Breast epithelium (tissue), 3 donors: ENCODE results near the gene DUOXA2.

ENCODE experiments used
- POLR2A ChIP-seq: fragments of 450-650 bp; IDR thresholded peaks from one replicate; pipeline ENCODE4 v1.6.1; 2016; ENCODE audit warnings: antibody characterized with exemption, mild to moderate bottlenecking, moderate library complexity
- TF ChIP-seq, protein P1 (sequence below), 3 donors: fragments of 450-650 bp; IDR thresholded peaks; one replicate each; pipeline ENCODE4 v1.5.1; 2016 to 2017; ENCODE audit warnings: antibody characterized with exemption in 3 of 3, mild to moderate bottlenecking in 3 of 3, moderate library complexity in 3 of 3

DNA sequence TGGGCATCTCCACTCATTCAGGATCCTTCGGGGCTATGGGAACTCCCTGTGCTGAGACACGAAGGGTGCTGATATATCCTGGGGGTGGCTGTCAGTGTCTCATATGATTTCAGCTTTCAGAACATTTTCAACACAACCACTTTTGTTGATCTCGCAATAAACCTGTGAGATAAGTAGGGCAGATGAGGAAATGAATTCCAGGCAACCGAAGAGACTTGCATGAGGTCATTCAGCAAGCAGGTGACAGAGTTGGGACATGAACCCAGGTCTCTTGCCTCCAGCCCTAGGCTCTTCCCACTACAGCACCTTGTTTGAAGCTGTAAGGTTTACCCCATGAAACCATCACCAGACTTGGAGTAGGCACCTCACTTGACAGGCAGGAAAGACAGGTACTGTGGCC is 32.3 kb downstream of the DUOXA2 start:
- TF ChIP-seq, protein P1, sequence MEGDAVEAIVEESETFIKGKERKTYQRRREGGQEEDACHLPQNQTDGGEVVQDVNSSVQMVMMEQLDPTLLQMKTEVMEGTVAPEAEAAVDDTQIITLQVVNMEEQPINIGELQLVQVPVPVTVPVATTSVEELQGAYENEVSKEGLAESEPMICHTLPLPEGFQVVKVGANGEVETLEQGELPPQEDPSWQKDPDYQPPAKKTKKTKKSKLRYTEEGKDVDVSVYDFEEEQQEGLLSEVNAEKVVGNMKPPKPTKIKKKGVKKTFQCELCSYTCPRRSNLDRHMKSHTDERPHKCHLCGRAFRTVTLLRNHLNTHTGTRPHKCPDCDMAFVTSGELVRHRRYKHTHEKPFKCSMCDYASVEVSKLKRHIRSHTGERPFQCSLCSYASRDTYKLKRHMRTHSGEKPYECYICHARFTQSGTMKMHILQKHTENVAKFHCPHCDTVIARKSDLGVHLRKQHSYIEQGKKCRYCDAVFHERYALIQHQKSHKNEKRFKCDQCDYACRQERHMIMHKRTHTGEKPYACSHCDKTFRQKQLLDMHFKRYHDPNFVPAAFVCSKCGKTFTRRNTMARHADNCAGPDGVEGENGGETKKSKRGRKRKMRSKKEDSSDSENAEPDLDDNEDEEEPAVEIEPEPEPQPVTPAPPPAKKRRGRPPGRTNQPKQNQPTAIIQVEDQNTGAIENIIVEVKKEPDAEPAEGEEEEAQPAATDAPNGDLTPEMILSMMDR (IDR thresholded peaks at IDR 0.05): no peak
- no peak for TF ChIP-seq POLR2A
